ENCODE data around the gene ZBTB34.
A peak's percentile ranks its signal among the peaks of the same experiment; 100 is the strongest.

Gene ZBTB34

DNA sequence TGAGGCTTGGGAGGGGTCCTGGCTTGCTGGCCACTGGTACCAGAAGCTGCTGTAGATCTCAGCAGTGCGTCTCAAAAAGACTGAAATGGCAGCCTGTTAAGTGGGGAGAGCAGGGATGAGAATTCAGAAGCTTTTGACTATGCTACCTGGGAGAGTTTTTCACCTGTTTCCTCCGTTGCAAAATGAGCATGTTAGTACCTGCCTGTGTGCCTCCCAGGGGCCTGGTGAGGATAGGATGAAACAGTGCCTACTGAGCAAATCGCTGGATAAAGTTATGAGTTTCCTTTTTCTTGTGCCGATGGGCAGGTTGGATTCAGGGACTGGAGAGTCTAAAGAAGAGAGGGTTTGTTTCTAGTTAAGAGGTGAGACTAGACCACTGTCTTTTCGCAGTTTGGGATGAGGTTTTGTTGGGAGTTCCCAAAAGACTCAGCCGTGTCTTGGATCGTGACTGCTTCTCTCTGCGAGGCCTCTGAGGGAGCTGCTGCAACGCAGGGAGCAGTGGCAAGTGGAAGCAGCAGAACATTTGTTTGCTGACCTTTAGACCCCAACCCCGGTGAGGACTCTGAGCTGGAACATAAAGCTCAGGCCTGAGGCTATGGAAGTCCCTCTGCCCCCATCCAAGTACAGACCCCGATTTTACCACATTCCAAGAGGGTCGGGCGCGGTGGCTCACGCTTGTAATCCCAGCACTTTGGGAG is 55.6 kb downstream of the ZBTB34 start:
- Histone ChIP-seq H3K36me3 (ENCODE audit: control insufficient read depth, insufficient read depth, low read length) (no peaks in the 10 kb centered on the region), H3K9ac (ENCODE audit: low read length) (peak overlapping the region; percentile 66), H3K4me3 (ENCODE audit: low read length) (peak overlapping the region; percentile 44), H3K27me3 (ENCODE audit: control insufficient read depth, insufficient read depth, low read length) (no peaks in the 10 kb centered on the region), H3K4me1 (ENCODE audit: control insufficient read depth, insufficient read depth, low read length) (peaks cover 42% of the 10 kb centered on the region), H3K9me3 (ENCODE audit: control insufficient read depth, low read length) (no peaks in the 10 kb centered on the region)

DNA sequence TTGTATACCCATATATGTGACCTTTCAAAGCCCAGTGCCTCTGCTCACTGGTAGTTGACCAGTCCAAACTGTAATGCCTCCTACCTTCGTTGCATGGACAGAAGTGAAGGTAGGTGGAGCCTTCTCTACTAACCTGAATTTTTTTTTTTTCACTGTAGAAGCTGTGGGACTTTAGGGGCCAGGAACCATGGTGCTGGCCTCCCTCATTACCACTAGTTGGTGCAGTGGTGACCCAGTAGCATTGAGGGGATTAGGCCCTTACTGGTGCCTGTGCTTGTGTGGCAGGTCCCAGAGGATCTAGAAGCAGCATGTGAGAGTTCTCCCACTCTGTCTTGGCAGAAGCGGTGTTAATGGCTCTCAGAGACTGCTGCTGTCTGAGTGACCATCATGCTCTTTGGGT is 56.5 kb downstream of the ZBTB34 start:
- H3K27me3 ChIP-seq (ENCODE audit: control insufficient read depth, insufficient read depth, low read length): no peaks in the 10 kb centered on the region
- H3K4me3 ChIP-seq (ENCODE audit: low read length): no peak overlapping the region
- no peak overlapping the region for H3K9ac ChIP-seq (ENCODE audit: low read length)
- H3K4me1 ChIP-seq (ENCODE audit: control insufficient read depth, insufficient read depth, low read length): peaks cover 42% of the 10 kb centered on the region
- no peaks in the 10 kb centered on the region for H3K36me3 ChIP-seq (ENCODE audit: control insufficient read depth, insufficient read depth, low read length)
- H3K9me3 ChIP-seq (ENCODE audit: control insufficient read depth, low read length): no peaks in the 10 kb centered on the region

DNA sequence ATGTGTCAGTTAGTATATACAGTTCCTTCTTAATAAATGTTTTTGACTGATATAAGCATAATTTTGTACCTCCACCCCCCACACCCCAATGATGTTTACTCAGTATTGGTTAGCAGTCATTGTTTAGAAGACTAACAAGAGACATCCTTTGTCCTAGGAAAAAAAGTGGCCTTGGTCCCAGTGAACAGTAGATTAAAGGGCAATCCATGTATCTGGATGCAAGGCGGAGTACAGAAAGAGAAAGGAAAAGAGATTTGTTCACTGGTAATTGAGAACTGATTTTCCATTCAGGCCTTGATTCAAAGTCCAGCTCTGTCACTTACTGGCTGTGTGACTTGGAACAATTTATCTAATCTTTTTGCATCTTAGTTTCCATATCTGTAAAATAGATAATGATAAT is 58.8 kb downstream of the ZBTB34 start:
- H3K4me1 ChIP-seq (ENCODE audit: control insufficient read depth, insufficient read depth, low read length): peaks cover 47% of the 10 kb centered on the region
- H3K36me3 ChIP-seq (ENCODE audit: control insufficient read depth, insufficient read depth, low read length): no peaks in the 10 kb centered on the region
- H3K27me3 ChIP-seq (ENCODE audit: control insufficient read depth, insufficient read depth, low read length): no peaks in the 10 kb centered on the region
- H3K9ac ChIP-seq (ENCODE audit: low read length): no peak overlapping the region
- H3K9me3 ChIP-seq (ENCODE audit: control insufficient read depth, low read length): no peaks in the 10 kb centered on the region
- H3K4me3 ChIP-seq (ENCODE audit: low read length): no peak overlapping the region

- no peaks in the 10 kb centered on the region for H3K36me3 ChIP-seq (ENCODE audit: control insufficient read depth, insufficient read depth, low read length)
- H3K27me3 ChIP-seq (ENCODE audit: control insufficient read depth, insufficient read depth, low read length): no peaks in the 10 kb centered on the region
- H3K4me3 ChIP-seq (ENCODE audit: low read length): no peak overlapping the region
- H3K4me1 ChIP-seq (ENCODE audit: control insufficient read depth, insufficient read depth, low read length): peaks cover 36% of the 10 kb centered on the region
- no peak overlapping the region for H3K9ac ChIP-seq (ENCODE audit: low read length)
- H3K9me3 ChIP-seq (ENCODE audit: control insufficient read depth, low read length): no peaks in the 10 kb centered on the region
Observed at GRCh38 chr9:126925876-126926275, 65.4 kb downstream of the ZBTB34 start.

DNA sequence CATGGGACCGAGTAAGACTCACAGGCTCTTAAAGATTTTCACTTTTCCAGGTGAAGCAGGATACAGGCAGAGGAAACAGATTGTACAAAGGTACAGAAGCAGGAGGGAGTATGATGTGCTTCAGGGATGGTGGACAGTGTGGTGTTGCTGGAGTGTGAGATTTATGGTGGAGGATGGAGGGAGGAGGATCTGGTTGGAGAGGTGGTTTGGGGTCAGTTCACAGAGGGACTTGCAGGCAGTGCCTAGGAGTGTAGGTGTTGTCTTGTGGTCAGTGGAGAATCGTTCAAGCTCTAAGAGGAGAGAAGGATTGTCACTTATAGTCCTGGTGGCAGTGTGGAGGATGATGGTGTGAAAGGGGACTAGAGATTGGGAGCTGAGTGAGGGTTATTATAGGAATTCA is 65.9 kb downstream of the ZBTB34 start:
- no peak overlapping the region for H3K4me3 ChIP-seq (ENCODE audit: low read length)
- H3K4me1 ChIP-seq (ENCODE audit: control insufficient read depth, insufficient read depth, low read length): peaks cover 36% of the 10 kb centered on the region
- no peaks in the 10 kb centered on the region for H3K27me3 ChIP-seq (ENCODE audit: control insufficient read depth, insufficient read depth, low read length)
- no peaks in the 10 kb centered on the region for H3K36me3 ChIP-seq (ENCODE audit: control insufficient read depth, insufficient read depth, low read length)
- H3K9me3 ChIP-seq (ENCODE audit: control insufficient read depth, low read length): no peaks in the 10 kb centered on the region
- H3K9ac ChIP-seq (ENCODE audit: low read length): no peak overlapping the region

DNA sequence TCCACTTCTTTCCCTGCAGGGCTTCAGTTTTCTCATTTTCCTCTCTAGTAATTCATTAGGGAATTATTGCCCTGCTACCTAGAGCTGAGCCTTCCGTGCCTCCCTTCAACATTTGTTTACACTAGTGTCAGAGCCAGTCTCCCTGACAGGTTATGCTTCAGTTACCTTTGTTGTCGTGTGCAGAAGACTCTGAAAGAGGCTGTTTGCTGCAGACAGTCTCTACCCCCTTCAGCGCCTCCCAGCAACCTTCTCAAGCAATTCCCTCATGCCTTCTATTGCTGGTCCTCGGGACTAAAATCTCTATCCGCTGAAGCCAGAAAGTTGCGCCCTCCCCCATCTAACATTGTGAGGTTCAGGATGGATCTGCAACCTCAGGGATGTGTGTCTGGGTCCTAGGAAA is 67.0 kb downstream of the ZBTB34 start:
- Histone ChIP-seq H3K27me3 (ENCODE audit: control insufficient read depth, insufficient read depth, low read length) (no peaks in the 10 kb centered on the region), H3K36me3 (ENCODE audit: control insufficient read depth, insufficient read depth, low read length) (no peaks in the 10 kb centered on the region), H3K4me3 (ENCODE audit: low read length) (no peak overlapping the region), H3K4me1 (ENCODE audit: control insufficient read depth, insufficient read depth, low read length) (peaks cover 36% of the 10 kb centered on the region), H3K9ac (ENCODE audit: low read length) (no peak overlapping the region), H3K9me3 (ENCODE audit: control insufficient read depth, low read length) (no peaks in the 10 kb centered on the region)

DNA sequence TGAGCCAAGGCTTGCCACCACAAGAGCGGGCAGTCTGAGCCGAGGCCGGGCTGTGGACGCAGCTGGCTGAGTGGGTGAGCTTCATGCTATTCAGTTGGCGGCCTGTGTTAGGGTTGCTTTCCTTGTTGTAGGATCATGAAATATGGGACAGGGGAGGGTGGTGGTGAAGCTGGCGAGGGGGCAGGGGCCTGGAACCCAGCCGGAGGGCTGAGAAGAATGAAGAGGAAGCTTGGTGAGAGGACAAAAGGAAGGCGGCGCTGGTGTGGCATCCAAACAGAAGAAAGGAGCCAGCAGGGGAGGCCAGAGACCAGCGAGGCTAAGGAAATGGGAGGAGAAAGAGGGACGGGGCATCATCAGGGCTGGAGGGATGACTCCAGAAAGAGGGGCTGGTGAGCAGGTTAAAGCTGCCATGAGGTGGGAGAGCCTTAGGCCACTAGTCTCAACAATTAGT is 72.5 kb downstream of the ZBTB34 start:
- Histone ChIP-seq H3K4me1 (ENCODE audit: control insufficient read depth, insufficient read depth, low read length) (peaks cover 6% of the 10 kb centered on the region), H3K4me3 (ENCODE audit: low read length) (no peak overlapping the region), H3K36me3 (ENCODE audit: control insufficient read depth, insufficient read depth, low read length) (no peaks in the 10 kb centered on the region), H3K27me3 (ENCODE audit: control insufficient read depth, insufficient read depth, low read length) (no peaks in the 10 kb centered on the region), H3K9ac (ENCODE audit: low read length) (no peak overlapping the region), H3K9me3 (ENCODE audit: control insufficient read depth, low read length) (no peaks in the 10 kb centered on the region)

- Histone ChIP-seq H3K4me1 (ENCODE audit: control insufficient read depth, insufficient read depth, low read length) (peaks cover 8% of the 10 kb centered on the region), H3K4me3 (ENCODE audit: low read length) (no peak overlapping the region), H3K27me3 (ENCODE audit: control insufficient read depth, insufficient read depth, low read length) (no peaks in the 10 kb centered on the region), H3K9me3 (ENCODE audit: control insufficient read depth, low read length) (no peaks in the 10 kb centered on the region), H3K36me3 (ENCODE audit: control insufficient read depth, insufficient read depth, low read length) (no peaks in the 10 kb centered on the region), H3K9ac (ENCODE audit: low read length) (no peak overlapping the region)
Observed at GRCh38 chr9:126933334-126933980, 73.0 kb downstream of the ZBTB34 start.

DNA sequence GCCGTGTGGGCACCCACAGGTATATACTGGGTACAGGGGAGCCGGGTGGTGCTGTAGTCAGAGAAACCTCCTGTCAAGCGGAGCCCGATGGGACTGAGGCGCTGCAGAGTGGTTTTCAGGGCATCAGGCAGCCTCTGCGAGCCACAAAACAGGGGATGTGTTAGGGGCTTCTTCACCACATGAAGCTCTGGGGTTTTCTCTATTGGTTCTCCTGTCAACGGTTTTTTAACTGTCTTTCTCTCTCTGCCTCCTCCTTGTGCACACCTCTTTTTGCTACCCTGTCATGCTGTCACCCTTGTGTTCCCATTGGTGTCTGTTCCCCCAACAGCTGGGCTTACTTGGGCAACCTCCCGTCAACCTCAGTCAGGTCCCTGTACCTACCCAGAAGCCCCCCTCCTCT is 74.0 kb downstream of the ZBTB34 start:
- Histone ChIP-seq H3K36me3 (ENCODE audit: control insufficient read depth, insufficient read depth, low read length) (no peaks in the 10 kb centered on the region), H3K9ac (ENCODE audit: low read length) (no peak overlapping the region), H3K4me1 (ENCODE audit: control insufficient read depth, insufficient read depth, low read length) (peaks cover 18% of the 10 kb centered on the region), H3K4me3 (ENCODE audit: low read length) (no peak overlapping the region), H3K27me3 (ENCODE audit: control insufficient read depth, insufficient read depth, low read length) (no peaks in the 10 kb centered on the region), H3K9me3 (ENCODE audit: control insufficient read depth, low read length) (no peaks in the 10 kb centered on the region)

All from mucosa of stomach (tissue), 1 donor.